ENCODE measurements around the gene COL5A2. TPM values are rescaled to one million over a fixed set of nuclear protein-coding genes. Genes with fewer than 3 reads are reported as not detected.

Gene COL5A2
- total RNA-seq, 1 donor from 2014 or later, result 278 TPM

DNA sequence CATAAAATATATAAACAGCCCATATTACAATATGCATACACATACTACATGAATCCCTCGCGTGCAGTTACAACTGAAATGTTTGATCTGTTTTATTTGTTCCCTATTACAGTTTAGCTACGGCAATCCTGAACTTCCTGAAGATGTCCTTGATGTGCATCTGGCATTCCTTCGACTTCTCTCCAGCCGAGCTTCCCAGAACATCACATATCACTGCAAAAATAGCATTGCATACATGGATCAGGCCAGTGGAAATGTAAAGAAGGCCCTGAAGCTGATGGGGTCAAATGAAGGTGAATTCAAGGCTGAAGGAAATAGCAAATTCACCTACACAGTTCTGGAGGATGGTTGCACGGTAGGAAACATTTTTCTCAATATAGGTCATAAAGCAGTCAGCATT, 169.0 kb downstream of the COL5A2 start:
- no peak for DNase-seq (ENCODE audit: low read depth)

DNA sequence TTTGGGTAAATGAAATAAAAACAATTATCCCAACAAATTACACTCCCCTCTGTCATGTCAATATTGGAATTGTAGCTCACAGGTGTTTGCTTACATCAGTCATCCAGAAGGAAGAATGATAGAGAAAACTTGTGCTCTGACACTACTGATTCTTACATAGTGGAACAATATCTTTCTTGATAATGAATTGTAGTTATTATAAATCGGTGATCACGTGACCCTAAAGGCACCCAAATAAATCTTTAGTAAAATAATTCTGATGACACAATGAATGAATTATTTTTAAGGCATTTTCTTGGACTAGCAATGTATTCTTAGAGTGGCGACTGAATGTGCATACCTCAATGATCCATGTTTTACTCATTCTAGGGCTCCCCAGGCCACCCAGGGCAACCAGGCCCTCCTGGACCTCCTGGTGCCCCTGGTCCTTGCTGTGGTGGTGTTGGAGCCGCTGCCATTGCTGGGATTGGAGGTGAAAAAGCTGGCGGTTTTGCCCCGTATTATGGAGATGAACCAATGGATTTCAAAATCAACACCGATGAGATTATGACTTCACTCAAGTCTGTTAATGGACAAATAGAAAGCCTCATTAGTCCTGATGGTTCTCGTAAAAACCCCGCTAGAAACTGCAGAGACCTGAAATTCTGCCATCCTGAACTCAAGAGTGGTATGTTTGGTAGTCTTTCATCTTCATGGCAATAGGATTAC, 170.9 kb downstream of the COL5A2 start:
- DNase-seq (ENCODE audit: low read depth), result no peak

DNA sequence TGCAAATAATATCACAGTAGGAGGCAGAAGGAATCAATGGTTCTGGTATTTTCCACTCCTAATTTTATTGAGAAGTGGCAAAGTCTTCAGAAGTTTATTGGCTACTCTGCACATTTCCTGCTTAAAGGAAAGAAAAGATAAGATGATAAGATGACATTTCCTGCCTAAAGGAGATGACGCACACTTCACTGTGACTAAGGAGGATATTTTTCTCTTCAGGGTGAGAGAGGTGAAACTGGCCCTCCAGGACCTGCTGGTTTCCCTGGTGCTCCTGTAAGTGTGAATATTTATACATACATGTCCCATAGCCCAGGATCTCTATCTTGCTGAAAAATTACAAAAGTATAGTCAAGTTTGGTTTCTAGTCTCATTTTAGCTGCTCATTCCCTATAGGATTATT, 177.5 kb downstream of the COL5A2 start:
- no peak for DNase-seq (ENCODE audit: low read depth)

DNA sequence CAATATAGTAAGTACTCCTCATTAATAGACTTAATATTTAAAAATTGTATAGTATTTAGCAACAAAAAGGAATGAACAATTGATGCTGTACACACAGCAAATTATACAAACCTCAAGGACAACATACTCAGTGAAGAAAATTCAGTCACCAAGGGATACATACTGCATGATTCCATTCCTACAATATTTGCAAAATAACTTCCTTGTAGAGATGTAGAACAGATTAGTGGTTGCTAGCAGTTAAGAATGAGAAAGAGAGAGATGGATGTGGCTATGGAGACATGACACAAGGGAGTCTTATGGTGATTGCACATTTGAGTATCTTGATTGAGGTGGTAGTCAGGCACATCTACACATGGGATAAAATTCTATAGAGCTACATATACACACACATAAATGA, 179.3 kb downstream of the COL5A2 start:
- DNase-seq (ENCODE audit: low read depth), result no peak

DNA sequence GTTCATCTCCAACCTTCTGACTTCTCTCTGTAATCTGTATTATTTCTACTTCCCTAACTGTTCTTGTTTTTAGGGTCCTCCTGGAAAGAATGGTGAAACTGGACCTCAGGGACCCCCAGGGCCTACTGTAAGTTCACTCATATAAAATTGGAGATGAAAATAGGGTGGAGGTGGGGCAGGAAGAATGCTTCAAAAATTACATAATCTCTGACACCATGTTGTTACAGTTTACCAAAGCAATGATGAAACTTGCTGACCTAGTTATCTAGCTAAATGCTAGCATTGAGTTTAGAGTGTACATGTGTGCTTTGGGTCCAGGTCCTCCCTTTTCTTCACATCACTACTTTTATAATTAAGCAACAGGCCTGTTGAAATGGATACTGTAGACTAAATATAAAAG, 182.3 kb downstream of the COL5A2 start:
- DNase-seq (ENCODE audit: low read depth), result no peak

DNA sequence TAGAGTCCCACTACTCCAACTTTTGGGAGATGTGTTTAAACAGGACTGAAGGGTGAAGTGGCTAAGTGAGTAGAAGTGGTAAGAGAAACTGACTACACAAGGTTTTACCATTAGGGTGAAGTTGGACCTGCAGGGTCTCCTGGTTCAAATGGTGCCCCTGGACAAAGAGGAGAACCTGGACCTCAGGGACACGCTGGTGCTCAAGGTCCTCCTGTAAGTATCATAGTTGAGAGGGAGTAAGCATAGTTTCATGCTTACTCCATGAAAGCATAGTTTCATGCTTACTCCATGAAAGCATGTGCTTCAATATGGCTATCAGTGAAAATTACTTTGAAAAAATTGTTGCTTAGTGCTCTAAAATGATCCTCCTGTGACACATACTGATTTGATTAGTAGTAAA, 186.3 kb downstream of the COL5A2 start:
- DNase-seq (ENCODE audit: low read depth), result no peak

DNA sequence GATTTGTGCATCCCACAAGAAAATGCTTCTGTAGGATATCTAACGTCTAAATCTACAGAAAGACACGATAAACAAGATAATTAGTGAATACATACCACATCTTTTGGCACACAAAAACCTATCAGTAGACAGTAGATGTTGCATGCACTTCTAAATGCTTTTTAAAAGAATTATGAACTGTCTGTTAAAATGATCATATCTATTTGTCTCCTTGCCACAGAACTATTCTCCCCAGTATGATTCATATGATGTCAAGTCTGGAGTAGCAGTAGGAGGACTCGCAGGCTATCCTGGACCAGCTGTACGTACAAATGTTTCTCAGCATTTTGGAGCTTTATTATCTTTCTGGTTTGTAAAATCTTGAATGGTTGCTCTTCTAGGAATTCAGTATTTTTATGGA, 192.7 kb downstream of the COL5A2 start:
- peak; percentile 50 for DNase-seq (ENCODE audit: low read depth)

DNA sequence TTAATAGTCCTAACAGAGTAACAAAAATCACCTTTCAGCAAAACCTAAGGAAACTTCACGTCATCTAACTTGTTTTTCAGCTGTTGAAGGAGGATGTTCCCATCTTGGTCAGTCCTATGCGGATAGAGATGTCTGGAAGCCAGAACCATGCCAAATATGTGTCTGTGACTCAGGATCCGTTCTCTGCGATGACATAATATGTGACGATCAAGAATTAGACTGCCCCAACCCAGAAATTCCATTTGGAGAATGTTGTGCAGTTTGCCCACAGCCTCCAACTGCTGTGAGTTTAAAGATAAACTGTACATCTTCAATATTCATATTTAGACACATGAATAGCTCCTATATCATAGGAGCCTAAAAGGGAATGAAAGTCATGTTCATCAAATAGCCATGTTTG, 194.9 kb downstream of the COL5A2 start:
- DNase-seq (ENCODE audit: low read depth), result peak; percentile 96

DNA sequence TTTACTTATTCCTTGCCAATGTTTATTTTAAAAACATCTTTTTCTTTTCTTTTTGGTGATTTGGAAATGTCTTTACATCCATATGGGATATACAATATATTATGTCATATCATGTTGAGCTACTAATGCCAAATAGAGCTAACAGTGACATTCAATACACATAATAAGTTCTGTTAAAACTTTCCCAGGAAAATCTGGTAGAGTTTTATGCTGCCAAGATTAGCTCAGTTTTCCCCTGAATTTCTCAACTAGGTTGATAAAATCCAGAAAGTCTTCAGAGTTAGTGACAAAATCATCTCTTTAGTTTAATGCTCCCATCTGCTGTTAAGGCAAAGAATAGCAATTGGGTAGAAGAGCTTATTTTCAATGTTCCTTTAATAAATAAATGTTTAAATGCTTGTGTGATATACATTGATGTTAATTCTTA, 195.5 kb downstream of the COL5A2 start:
- DNase-seq (ENCODE audit: low read depth), result peak; percentile 59

DNA sequence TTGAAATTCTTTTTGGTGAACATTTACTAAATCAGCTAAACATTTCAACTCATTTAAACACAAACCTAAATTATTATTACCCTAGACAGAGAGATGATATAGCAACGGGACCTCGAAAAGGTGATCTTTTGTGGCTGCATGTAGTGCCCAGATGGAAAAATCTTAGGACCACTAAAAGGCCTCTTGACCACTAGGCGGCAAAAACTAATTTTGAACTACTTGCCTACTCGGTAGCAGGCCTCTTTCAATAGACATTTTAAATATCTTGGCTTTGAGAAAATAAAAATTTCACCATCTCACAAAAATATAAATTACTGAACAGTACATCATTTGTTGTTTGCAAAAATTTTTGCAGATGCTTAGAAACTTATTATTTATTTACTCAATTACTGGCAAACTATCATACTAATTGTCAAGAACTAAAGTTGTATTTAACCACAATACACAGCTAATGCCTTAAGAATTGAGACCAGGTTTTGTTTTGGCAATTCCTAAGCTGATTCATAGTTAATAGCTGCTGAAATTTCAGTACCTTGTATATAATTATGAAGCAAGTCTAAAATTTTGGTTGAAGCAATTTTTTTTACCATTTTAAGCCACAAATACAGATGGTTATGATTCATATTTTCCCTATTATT, 196.0 kb downstream of the COL5A2 start:
- peak; percentile 83 for DNase-seq (ENCODE audit: low read depth)

Small RNA genes lying within 50 kb of the gene (microRNA-seq; reads per million reads assigned to microRNA genes)
- 3.9 reads per million, percentile 16 among the genes with 10 or more reads in this experiment for gene MIR3129
- gene MIR3606, result not detected

Other genes starting within 250 kb of the COL5A2 start
- gene COL3A1, start 205.4 kb downstream of the COL5A2 start, total RNA-seq, result 1,311 and 1,575 TPM in 2 replicates